GM19099 (cell line): ENCODE data around the gene GABBR1.

ENCODE experiments used
- POLR2A ChIP-seq: IDR thresholded peaks from 3 replicates; pipeline ENCODE4 v1.6.1; 2011; ENCODE audit warnings: low read depth; ENCODE audit not compliant: insufficient read length; ENCODE audit errors: extremely low read depth

Gene GABBR1

GRCh38 chr6:29532320-29532951, 100.5 kb downstream of the GABBR1 start:
- no peak for TF ChIP-seq POLR2A

- TF ChIP-seq POLR2A, result no peak
Observed at GRCh38 chr6:29531668-29532067, 101.3 kb downstream of the GABBR1 start.

GRCh38 chr6:29530671-29531310, 102.2 kb downstream of the GABBR1 start:
- no peak for TF ChIP-seq POLR2A

- no peak for TF ChIP-seq POLR2A
Observed at GRCh38 chr6:29529956-29530355, 103.0 kb downstream of the GABBR1 start.

- TF ChIP-seq POLR2A, result no peak
Observed at GRCh38 chr6:29528988-29529560, 103.9 kb downstream of the GABBR1 start.

GRCh38 chr6:29528300-29528931, 104.6 kb downstream of the GABBR1 start:
- no peak for TF ChIP-seq POLR2A

GRCh38 chr6:29527564-29527963, 105.4 kb downstream of the GABBR1 start:
- TF ChIP-seq POLR2A, result no peak

- TF ChIP-seq POLR2A, result no peak
Observed at GRCh38 chr6:29527126-29527525, 105.9 kb downstream of the GABBR1 start.

GRCh38 chr6:29525311-29525639, 107.7 kb downstream of the GABBR1 start:
- TF ChIP-seq POLR2A, result no peak

- TF ChIP-seq POLR2A, result no peak
Observed at GRCh38 chr6:29524444-29525310, 108.3 kb downstream of the GABBR1 start.

- no peak for TF ChIP-seq POLR2A
Observed at GRCh38 chr6:29524044-29524443, 108.9 kb downstream of the GABBR1 start.

- TF ChIP-seq POLR2A, result no peak
Observed at GRCh38 chr6:29522227-29522626, 110.8 kb downstream of the GABBR1 start.

- TF ChIP-seq POLR2A, result no peak
Observed at GRCh38 chr6:29521006-29521680, 111.8 kb downstream of the GABBR1 start.

- no peak for TF ChIP-seq POLR2A
Observed at GRCh38 chr6:29520232-29520631, 112.8 kb downstream of the GABBR1 start.
